MG63 (cell line): Measurements from ENCODE around the gene PARD3B. TPM values are rescaled to one million over a fixed set of nuclear protein-coding genes. Genes with fewer than 3 reads are reported as not detected.

ENCODE experiments used
- DNase-seq: peaks from one replicate; pipeline ENCODE4 v3.0.0-alpha.2; 2020
- H3K27me3 ChIP-seq: fragments of 250-450 bp; sonication (Bioruptor Pico); 2 replicates; pipeline ENCODE4 v1.5.1; 2020; ENCODE audit warnings: mild to moderate bottlenecking, moderate library complexity
- H3K36me3 ChIP-seq: fragments of 250-450 bp; sonication (Bioruptor Pico); 2 replicates; pipeline ENCODE4 v1.5.1; 2020; ENCODE audit warnings: mild to moderate bottlenecking, moderate library complexity
- H3K4me3 ChIP-seq: fragments of 250-450 bp; sonication (Bioruptor Pico); 2 replicates; pipeline ENCODE4 v1.5.1; 2020; ENCODE audit warnings: mild to moderate bottlenecking, moderate library complexity
- H3K9me3 ChIP-seq: fragments of 250-450 bp; sonication (Bioruptor Pico); 2 replicates; pipeline ENCODE4 v1.5.1; 2020; ENCODE audit warnings: mild to moderate bottlenecking, moderate library complexity
- total RNA-seq: library from RNA; depleted of rRNA; stranded (reverse); fragments of >200 nt; shearing (Covaris generic); gene quantifications from 2 replicates; pipeline ENCODE4 v1.2.3, GENCODE V29; 2014; ENCODE audit warnings: low replicate concordance

PARD3B gene
- total RNA-seq, 1 experiment from 2014 or later: 4.5 TPM

DNA sequence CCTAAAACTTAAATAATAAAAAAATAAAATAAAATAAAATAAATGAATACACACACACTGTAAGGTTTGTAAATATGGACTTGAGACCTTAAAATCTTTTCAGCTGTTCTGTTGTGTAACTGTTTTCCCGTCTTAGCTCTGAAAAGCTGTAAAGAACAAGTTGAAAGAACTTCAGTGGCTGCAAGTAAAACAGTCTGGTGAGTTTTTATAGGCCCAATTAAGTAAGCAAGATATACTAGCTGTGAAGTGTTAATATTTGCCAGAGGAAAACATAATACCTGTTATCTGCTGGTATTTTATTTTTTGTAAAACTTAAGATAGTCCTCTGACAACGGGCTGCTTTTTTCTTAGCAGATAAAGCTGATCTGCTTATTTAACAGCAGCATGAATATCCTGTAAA is 960.1 kb downstream of the PARD3B start:
- DNase-seq: no peak
- H3K9me3 ChIP-seq: no peaks in the 10 kb centered on the region
- H3K36me3 ChIP-seq: no peaks in the 10 kb centered on the region
- no peak overlapping the region for H3K4me3 ChIP-seq
- H3K27me3 ChIP-seq: no peaks in the 10 kb centered on the region

DNA sequence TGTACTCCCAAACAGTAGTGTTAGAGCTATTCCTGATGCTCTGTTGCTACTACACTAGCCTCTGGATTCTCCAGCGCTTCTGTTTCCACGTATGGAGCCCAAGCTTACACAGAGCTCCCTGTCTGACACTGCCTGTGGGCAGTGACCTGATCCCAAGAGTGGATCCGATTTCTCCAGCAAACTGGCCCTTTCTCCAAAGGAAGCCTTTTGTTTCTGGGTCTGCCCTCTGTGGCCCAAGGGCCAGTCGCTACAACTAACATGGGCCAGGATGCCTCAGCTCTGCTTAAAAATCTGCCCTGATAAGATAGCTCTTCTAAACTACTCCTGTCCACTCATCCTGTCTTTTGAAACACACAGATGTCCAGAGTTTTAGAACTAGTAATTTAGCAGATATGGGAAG is 964.4 kb downstream of the PARD3B start:
- no peaks in the 10 kb centered on the region for H3K36me3 ChIP-seq
- DNase-seq: no peak
- H3K4me3 ChIP-seq: no peak overlapping the region
- H3K27me3 ChIP-seq: no peaks in the 10 kb centered on the region
- no peaks in the 10 kb centered on the region for H3K9me3 ChIP-seq

DNA sequence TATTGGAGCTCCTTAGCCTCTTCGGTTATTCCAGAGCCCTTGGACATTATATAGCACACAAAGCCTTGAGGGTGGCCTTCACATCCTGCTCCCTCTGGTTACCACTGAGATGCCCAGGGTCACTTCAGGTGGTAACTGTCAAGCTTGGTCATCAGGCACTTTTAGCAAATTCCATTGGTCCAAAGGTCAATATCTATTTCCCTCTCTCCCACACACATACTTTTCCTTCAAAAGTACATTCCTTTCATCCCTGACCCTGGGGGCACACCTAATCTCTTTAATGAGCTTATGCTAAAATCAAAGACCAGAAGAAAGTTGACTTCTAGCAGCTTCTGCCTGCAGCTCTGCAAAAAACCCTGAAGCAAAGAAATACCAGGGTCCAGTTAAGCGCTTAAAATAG is 965.1 kb downstream of the PARD3B start:
- H3K9me3 ChIP-seq: peaks cover 3% of the 10 kb centered on the region; the same call in 1 of the 2 replicates
- H3K27me3 ChIP-seq: no peaks in the 10 kb centered on the region
- H3K4me3 ChIP-seq: no peak overlapping the region
- H3K36me3 ChIP-seq: no peaks in the 10 kb centered on the region
- DNase-seq: no peak

DNA sequence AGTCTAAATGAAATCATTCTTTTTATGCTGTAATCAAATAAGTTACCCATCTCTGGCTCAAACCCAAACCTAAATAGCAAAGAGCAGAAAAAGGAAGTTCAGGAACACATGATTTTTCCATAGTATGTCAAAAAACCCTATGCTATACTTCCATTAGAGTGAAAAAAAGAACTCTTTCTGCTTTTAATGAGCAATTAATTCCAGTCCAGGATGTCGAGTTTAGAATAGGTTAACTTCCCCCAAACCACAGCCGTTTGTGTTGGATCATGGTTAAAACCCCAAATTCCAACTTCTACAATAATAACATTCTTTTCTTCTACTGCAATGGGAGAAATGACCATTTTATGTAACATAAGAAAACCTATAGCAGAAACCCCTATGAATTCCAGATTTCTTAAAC is 965.9 kb downstream of the PARD3B start:
- DNase-seq: no peak
- H3K4me3 ChIP-seq: no peak overlapping the region
- no peaks in the 10 kb centered on the region for H3K36me3 ChIP-seq
- H3K9me3 ChIP-seq: peaks cover 3% of the 10 kb centered on the region; the same call in 1 of the 2 replicates
- no peaks in the 10 kb centered on the region for H3K27me3 ChIP-seq

DNA sequence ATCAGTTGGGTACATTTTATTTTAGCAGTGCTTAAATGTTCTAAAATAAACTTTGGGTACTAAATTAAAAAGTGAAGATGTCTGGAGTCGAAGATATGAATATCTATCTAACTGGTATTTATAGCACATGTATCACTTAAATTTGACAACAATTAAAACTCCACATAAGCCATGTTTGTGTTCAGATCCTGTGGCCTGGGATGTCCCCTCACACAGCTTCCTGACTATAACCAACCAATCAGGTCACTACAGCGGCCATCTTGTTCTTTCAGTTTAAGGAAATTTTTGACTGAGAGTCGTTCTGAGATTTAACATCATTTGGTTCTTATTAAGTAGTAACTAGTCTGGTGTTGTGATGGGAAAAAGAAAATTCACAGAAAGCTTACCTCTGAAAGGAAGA is 966.4 kb downstream of the PARD3B start:
- Histone ChIP-seq H3K36me3 (no peaks in the 10 kb centered on the region), H3K9me3 (peaks cover 3% of the 10 kb centered on the region; the same call in 1 of the 2 replicates), H3K4me3 (no peak overlapping the region), H3K27me3 (no peaks in the 10 kb centered on the region)
- no peak for DNase-seq

DNA sequence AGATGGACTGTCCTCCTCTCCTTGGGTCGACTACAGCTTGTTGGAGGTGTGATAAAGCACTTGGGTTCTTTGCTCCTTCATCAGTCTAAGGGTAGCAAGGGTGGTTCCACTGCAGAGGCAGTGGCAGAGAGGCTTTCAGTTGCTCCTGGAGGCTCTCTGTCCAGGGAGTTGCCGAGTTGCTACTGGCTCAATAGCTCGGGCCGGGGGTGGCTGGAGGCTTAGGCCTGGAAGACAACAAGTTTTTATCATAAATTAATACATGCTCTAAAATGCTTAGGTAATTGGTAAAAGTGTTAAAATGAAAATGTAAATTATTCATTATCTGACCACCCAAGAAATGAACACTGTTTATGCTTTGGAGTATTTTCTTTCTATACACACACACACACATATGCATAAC is 975.0 kb downstream of the PARD3B start:
- Histone ChIP-seq H3K27me3 (no peaks in the 10 kb centered on the region), H3K9me3 (peaks cover 11% of the 10 kb centered on the region; the same call in 1 of the 2 replicates), H3K36me3 (no peaks in the 10 kb centered on the region), H3K4me3 (no peak overlapping the region)
- no peak for DNase-seq

DNA sequence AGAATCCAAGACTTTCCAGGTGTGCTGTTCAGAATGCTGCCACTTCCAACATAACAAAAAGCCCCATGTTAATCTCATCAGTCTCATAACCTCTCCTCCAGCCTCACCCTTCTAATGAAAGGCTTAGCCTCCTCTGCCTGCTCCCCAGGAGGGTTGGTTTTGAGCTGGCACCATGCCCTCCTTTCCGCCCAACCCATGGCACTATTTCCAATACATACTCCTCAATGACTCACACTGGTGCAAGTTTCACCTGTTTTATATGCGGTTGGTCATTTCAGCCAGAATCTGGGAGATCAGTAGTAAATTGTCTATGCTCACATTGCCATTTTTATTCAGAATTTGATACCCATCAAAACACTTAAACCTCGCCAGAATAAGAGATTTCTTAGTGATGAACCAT is 979.4 kb downstream of the PARD3B start:
- no peaks in the 10 kb centered on the region for H3K27me3 ChIP-seq
- no peaks in the 10 kb centered on the region for H3K36me3 ChIP-seq
- no peaks in the 10 kb centered on the region for H3K9me3 ChIP-seq
- peak; percentile 59 for DNase-seq
- no peak overlapping the region for H3K4me3 ChIP-seq

DNA sequence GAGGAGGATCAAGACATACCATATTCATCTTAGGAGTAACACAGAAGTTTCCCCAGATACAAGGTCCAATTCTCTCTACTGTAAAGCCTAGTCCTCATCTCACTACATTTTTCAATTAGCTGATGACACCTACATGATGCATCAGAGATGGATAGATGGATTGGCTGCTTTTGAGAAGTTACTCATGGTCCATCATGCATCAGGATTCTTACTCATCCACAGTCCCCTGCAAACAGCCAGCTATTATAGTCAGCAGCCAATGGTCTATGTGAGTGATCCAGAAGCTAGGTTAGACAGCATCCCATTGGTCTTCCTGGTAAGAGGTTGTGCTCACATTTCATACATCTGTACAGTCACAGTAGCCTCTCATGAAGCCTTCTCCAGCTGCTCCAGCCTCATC is 982.5 kb downstream of the PARD3B start:
- Histone ChIP-seq H3K36me3 (no peaks in the 10 kb centered on the region), H3K4me3 (no peak overlapping the region)
- DNase-seq: peak; percentile 2

DNA sequence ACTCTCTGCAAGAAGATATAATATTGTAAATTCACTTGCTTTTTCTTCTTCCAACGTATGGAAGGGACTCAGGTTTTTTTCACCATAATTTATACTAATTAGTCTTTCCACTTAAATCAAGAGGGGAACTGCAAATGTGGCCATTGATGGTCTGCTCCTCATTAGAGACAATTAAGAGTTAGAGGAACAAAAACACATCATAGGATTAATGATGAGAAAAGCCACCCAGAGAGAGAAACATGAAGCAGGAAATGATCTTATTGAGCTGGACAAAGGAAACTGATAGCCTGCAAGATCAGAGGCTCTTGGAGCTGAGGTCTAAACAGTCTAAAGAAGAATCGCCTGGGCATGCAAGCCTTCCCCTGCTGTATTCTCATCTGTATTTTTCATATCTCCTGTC is 985.8 kb downstream of the PARD3B start:
- H3K36me3 ChIP-seq: no peaks in the 10 kb centered on the region; the same call in 1 of the 2 replicates
- no peaks in the 10 kb centered on the region for H3K9me3 ChIP-seq
- no peak for DNase-seq
- H3K4me3 ChIP-seq: no peak overlapping the region
- no peaks in the 10 kb centered on the region for H3K27me3 ChIP-seq

More for the DNA sequence above, 982.5 kb downstream of the PARD3B start:
- Histone ChIP-seq H3K27me3 (no peaks in the 10 kb centered on the region), H3K9me3 (no peaks in the 10 kb centered on the region)

DNA sequence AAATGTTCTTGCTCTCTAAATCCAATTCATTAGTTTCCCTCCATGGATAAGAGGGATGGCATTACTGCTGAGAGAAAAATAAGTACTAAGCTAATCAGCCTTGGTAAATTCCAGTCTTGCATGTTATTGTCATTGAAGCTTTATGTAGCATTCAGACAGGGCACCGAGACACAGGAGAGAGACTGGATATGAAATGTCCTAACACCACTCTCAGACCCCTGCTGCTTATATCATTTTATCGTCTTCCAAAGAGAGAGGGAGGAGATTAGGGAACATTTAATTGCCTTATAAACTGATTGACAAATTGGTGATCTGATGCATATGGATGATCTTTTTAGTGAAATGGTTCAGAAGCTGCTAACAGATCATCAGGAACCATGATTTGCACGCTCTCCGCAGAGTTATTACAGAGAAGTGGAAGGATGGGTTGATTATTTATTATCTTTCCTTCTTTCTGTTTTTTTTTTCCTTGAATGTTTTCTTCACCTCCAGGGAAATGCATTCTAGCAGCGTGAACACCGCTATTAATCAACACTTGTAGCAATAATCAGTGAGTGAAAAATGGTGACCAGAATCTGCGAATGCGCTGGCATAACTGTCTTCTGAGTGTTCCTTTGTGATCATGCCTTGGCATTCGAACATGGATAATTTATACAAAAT is 986.3 kb downstream of the PARD3B start:
- DNase-seq: no peak
- Histone ChIP-seq H3K4me3 (no peak overlapping the region), H3K9me3 (no peaks in the 10 kb centered on the region)

DNA sequence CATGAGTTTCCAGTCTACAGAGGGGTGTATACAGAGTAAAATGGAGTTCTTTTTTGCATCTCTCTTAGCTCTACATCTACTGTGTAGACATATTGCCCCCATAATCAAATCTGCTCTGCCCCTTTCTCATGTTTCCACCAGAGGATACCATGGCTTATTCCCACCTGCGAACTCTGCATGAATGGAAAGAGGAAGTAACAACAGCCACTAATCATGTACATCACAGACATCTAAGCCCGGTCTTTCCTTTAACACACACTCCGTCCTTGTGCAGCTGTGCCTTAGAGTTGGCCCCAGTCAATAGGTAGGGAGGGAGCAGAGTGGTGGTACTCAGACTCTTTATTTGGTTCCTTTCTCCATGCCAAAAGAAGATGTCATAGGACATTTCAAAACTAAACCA is 989.7 kb downstream of the PARD3B start:
- H3K4me3 ChIP-seq: no peak overlapping the region
- no peaks in the 10 kb centered on the region for H3K27me3 ChIP-seq
- H3K9me3 ChIP-seq: no peaks in the 10 kb centered on the region
- H3K36me3 ChIP-seq: no peaks in the 10 kb centered on the region; the same call in 1 of the 2 replicates
- no peak for DNase-seq

More for the DNA sequence above, 986.3 kb downstream of the PARD3B start:
- H3K27me3 ChIP-seq: no peaks in the 10 kb centered on the region
- H3K36me3 ChIP-seq: no peaks in the 10 kb centered on the region; the same call in 1 of the 2 replicates

DNA sequence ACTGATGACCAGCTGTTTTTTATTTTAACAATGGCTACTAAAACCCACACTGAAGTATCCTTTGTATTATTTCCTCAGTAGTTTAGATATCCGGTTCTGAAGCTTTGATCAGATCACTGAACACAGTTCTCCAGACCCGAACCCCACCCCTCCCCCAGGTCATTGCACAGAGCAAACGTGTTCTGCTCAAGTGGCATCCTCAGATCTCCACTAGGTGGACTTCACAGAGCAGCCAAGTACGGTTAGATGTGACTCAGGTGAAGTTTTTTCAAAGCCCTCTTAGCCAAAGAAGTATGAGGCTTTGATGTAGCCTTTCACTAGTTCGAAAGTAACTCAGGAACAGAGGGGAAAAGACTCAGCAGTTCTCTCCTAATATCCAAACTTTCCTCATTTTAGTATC is 994.3 kb downstream of the PARD3B start:
- H3K4me3 ChIP-seq: no peak overlapping the region
- no peak for DNase-seq
- H3K27me3 ChIP-seq: no peaks in the 10 kb centered on the region
- H3K9me3 ChIP-seq: no peaks in the 10 kb centered on the region
- H3K36me3 ChIP-seq: no peaks in the 10 kb centered on the region

DNA sequence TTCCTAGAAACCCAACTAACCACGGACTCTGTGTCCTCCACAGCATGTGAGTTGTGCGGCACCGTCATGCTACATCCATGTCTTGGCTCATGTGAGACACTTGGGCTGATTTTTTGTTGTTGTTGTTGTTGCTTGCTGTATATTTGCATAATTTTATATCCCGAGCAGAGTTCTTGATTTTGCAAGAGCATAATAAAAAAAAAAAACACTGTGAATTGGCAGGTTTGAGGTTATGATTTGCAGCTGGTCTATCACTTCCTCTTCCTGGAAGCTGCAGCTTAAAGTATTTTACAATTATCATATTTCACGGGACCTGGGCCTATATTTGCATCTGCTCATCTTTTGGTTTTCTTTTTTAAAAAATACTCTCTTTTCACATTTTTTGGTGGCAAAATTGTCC is 994.8 kb downstream of the PARD3B start:
- H3K4me3 ChIP-seq: no peak overlapping the region
- H3K36me3 ChIP-seq: no peaks in the 10 kb centered on the region
- H3K27me3 ChIP-seq: no peaks in the 10 kb centered on the region
- DNase-seq: no peak
- H3K9me3 ChIP-seq: no peaks in the 10 kb centered on the region

DNA sequence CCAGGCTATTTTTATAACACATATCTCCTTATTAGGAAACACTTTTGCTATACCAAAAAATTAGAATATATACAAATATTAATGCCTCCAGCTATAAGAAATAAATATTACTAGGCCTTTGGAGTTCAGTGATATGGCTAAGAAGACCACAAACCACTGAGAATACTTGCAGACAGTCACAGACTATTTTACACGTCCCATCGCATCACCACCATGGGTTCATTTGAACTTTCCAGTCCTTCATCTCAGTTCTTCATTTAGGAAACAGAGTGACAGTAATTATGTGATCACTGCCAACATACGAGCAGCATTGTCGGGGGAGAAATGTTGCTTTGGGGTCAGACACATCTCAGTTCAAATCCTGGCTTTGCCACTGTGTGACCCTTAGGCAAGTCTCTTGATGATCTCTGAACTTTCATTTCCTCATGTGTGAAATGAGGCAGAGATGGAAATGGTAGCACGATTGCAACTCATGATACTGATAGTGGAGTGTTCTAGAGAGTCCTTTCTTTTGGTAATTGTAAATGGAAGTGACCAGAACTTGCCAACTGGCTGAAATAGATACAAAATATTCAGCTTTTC is 998.1 kb downstream of the PARD3B start:
- H3K4me3 ChIP-seq: no peak overlapping the region
- H3K9me3 ChIP-seq: no peaks in the 10 kb centered on the region
- no peaks in the 10 kb centered on the region for H3K36me3 ChIP-seq
- H3K27me3 ChIP-seq: no peaks in the 10 kb centered on the region
- DNase-seq: no peak

DNA sequence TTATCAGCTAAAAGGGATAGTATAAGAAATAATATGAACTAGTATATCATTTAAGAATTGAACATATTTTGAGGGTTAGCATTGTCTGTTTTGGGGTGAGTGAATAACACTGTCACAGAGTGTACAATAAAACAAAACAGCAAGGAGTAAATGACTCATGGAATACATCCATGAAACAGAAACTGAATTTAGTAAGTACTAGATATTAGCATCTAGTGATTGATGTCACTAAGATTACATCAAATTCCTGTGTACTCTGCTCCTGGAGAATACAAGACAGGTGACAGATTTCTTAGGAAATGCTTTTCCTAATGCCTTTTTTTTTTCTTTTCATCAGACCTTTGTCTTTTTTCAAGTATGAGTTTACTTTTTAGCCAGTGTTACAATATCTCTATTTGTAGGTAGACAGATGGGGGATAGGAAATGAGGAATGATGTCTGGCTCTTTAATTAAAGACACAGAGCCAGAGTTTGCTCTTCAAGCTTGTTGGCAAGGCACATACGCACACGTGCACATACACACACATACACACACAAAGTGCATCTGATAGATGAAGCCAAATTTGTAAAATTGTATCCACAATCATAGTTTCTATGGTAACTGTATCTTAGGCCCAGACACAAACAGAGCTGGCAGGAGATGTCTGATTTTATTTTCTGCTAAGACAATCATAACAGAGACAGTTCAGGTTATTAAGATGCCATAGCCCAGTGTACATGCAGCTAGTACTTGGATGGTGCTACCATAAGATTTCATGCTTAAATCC is 998.8 kb downstream of the PARD3B start:
- no peak for DNase-seq
- no peaks in the 10 kb centered on the region for H3K27me3 ChIP-seq
- H3K9me3 ChIP-seq: no peaks in the 10 kb centered on the region
- no peak overlapping the region for H3K4me3 ChIP-seq
- no peaks in the 10 kb centered on the region for H3K36me3 ChIP-seq

DNA sequence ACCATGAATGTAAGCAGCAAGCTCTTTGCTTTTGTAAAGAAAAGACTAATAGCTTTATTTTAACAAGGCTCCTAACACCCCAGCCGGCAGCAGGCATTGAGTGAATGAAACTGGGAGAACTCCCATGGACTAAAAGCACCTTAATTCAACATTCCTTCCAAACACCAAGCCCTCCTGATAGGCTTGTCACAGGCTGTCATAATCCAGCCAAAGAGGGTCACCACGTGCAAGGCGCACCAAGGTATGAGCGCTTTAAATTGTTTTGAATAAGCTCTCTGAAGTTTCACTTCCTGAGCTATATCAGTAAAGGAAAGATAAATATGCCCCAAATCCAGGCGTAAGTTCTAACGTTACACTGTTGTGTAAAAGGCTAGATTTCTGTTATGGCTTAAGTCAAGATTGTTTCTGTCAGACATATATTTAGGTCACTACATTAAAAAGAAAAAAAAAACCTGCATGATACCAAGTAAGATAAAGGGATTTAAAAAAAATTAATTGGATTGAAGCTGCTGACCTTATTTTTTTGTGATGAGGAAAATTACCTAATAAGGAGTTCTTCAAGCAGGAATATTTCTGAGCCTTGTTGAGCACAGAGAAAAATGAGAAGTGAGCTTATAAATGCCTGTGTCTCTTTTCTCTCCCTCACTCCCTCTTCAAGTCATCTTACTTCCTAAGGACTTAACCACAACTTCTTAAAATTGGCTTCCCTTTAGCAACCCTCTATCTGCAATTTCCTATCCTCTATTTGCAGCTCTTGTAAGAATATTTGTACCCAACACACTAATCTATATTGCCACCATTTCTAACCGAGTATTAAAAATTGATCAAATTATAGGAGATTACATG is 1000.9 kb downstream of the PARD3B start:
- H3K27me3 ChIP-seq: no peaks in the 10 kb centered on the region
- no peaks in the 10 kb centered on the region for H3K9me3 ChIP-seq
- H3K4me3 ChIP-seq: no peak overlapping the region
- DNase-seq: no peak
- no peaks in the 10 kb centered on the region for H3K36me3 ChIP-seq
